Right lobe of liver (tissue), 6 donors: ENCODE results near the gene ZFR2. TPM values are rescaled to one million over a fixed set of nuclear protein-coding genes. Genes with fewer than 3 reads are reported as not detected.

Source experiments
- ATAC-seq, 4 donors: fragments of 200-7000 bp; cut with Tn5 transposase; one replicate each; pipeline ENCODE4 v1.9.1; 2020; ENCODE audit warnings: mild to moderate bottlenecking in 4 of 4, moderate library complexity in 4 of 4
- DNase-seq, 3 donors: peaks; one replicate each; pipeline ENCODE4 v3.0.0-alpha.2; 2020
- H3K27ac ChIP-seq, 3 donors: fragments of 200-600 bp; one replicate each; pipeline ENCODE4 v1.8.0; 2022
- H3K27me3 ChIP-seq, 2 donors: fragments of 200-600 bp; one replicate each; pipeline ENCODE4 v1.8.0; 2022
- H3K36me3 ChIP-seq, 4 donors: fragments of 200-600 bp; sonication (generic) in 1 of 4; one replicate each; pipeline versions ENCODE4 v1.5.1 to v1.8.0; 2017 to 2022; ENCODE audit warnings: control low read depth in 1 of 4
- H3K4me1 ChIP-seq, 4 donors: fragments of 200-600 bp; sonication (generic) in 1 of 4; one replicate each; pipeline versions ENCODE4 v1.5.1 to v1.8.0; 2017 to 2022; ENCODE audit warnings: control low read depth in 1 of 4
- H3K4me3 ChIP-seq, 3 donors: fragments of 200-600 bp; one replicate each; pipeline ENCODE4 v1.8.0; 2022
- H3K9me3 ChIP-seq, 4 donors: fragments of 200-600 bp; sonication (generic) in 1 of 4; one replicate each; pipeline versions ENCODE4 v1.5.1 to v1.8.0; 2017 to 2022; ENCODE audit warnings: control low read depth in 1 of 4
- CTCF ChIP-seq, 4 donors: fragments of 200-600 bp in 3 of 4; fragments of 450-650 bp in 1 of 4; IDR thresholded peaks; one replicate each; pipeline versions ENCODE4 v1.5.1 to v1.8.0; 2016 to 2022; ENCODE audit warnings: antibody characterized with exemption in 4 of 4, mild to moderate bottlenecking in 2 of 4
- POLR2A ChIP-seq: fragments of 450-650 bp; IDR thresholded peaks from one replicate; pipeline ENCODE4 v1.6.1; 2017; ENCODE audit warnings: antibody characterized with exemption, mild to moderate bottlenecking
- WGBS: methylation state at CpG from one replicate; pipeline ENCODE4 v1.1.6; 2018; ENCODE audit warnings: low coverage, low lambda C conversion rate; ENCODE audit not compliant: insufficient coverage; ENCODE audit errors: missing lambda C conversion rate; 5-methylcytosine and 5-hydroxymethylcytosine counted together
- intact Hi-C, 2 donors: fragments of 100-400 bp; cut with DNase I; formaldehyde crosslinking; loops; one replicate each; pipeline versions ENCODE4 v1.11.2 to v1.14.1; 2022
- total RNA-seq, 6 experiments: library from RNA; depleted of rRNA in 2 of 6; stranded (reverse); fragments of >200 nt in 2 of 6; fragmentation: NEBNext Ultra II Directional in 3 of 6; extraction: Animal tissue kit (Norgen Biotek cat#: 25700) in 3 of 6; gene quantifications; one replicate each; pipeline versions ENCODE4 v1.1.0 to v1.2.4, GENCODE V29; 2016 to 2023
- donor health status: DM: no; HTN: yes; CAD: no.
- donor health status: DM: no; HTN: no; CAD: no.
- donor health status: DM: no; HTN: no; CAD: no.
- donor health status: DM: no; HTN: yes; CAD: no.
- donor health status: DM: no; HTN: yes; CAD: no.

Gene ZFR2
- total RNA-seq, 6 experiments from 2014 or later, result not detected

GRCh38 chr19:3855320-3855719 is 13.5 kb downstream of the ZFR2 start:
- TF ChIP-seq POLR2A (no peak), CTCF (IDR thresholded peaks at IDR 0.05) (no peak)
- no peak for ATAC-seq
- no peak overlapping the region for H3K4me3 ChIP-seq
- H3K36me3 ChIP-seq, result no peaks in the 10 kb centered on the region
- H3K4me1 ChIP-seq, result no peaks in the 10 kb centered on the region
- intact Hi-C loops, result loop anchor here (5.0 to 10.0 kb wide), 2 partner anchors 352 to 359 kb away; no protein-coding TSS in a partner anchor
- no peak overlapping the region for H3K27ac ChIP-seq
- DNase-seq, result no peak
- no peaks in the 10 kb centered on the region for H3K27me3 ChIP-seq
- 87% methylated on average over 19 of the region's 19 CpGs for WGBS
- no peaks in the 10 kb centered on the region for H3K9me3 ChIP-seq

GRCh38 chr19:3852614-3853254 is 16.1 kb downstream of the ZFR2 start:
- peak in 2 of 3 donors; percentile 55 to 62 for DNase-seq
- ATAC-seq, result peak; percentile 62 to 88 (median 70)

GRCh38 chr19:3852177-3852511 is 16.7 kb downstream of the ZFR2 start:
- TF ChIP-seq CTCF (IDR thresholded peaks at IDR 0.05) (no peak), POLR2A (no peak)
- Histone ChIP-seq H3K27me3 (no peaks in the 10 kb centered on the region), H3K36me3 (no peaks in the 10 kb centered on the region), H3K9me3 (no peaks in the 10 kb centered on the region), H3K4me1 (no peaks in the 10 kb centered on the region), H3K4me3 (no peak overlapping the region), H3K27ac (no peak overlapping the region)
- no CpG with 5 or more reads among the region's 1 CpG for WGBS
- DNase-seq (no peak), ATAC-seq (no peak)
- intact Hi-C loops, result loop anchor here in 1 of 2 donors (10.0 kb wide), 1 partner anchor 363 kb away; no protein-coding TSS in a partner anchor

More at GRCh38 chr19:3852614-3853254, 16.1 kb downstream of the ZFR2 start:
- TF ChIP-seq CTCF (IDR thresholded peaks at IDR 0.05), result peak; percentile 50 to 55 (median 53)
- TF ChIP-seq POLR2A, result no peak
- intact Hi-C loops, result loop anchor here in 1 of 2 donors (10.0 kb wide), 1 partner anchor 362 kb away; no protein-coding TSS in a partner anchor
- Histone ChIP-seq H3K9me3 (no peaks in the 10 kb centered on the region), H3K4me3 (no peak overlapping the region), H3K36me3 (no peaks in the 10 kb centered on the region), H3K27ac (no peak overlapping the region), H3K27me3 (no peaks in the 10 kb centered on the region), H3K4me1 (no peaks in the 10 kb centered on the region)
- 83% methylated on average over 1 of the region's 4 CpGs for WGBS

GRCh38 chr19:3851254-3852176 is 17.3 kb downstream of the ZFR2 start:
- intact Hi-C loops, result loop anchor here in 1 of 2 donors (10.0 kb wide), 1 partner anchor 363 kb away; no protein-coding TSS in a partner anchor
- TF ChIP-seq POLR2A (no peak), CTCF (IDR thresholded peaks at IDR 0.05) (no peak)

More at GRCh38 chr19:3851254-3852176, 17.3 kb downstream of the ZFR2 start:
- Histone ChIP-seq H3K4me3 (no peak overlapping the region), H3K36me3 (no peaks in the 10 kb centered on the region), H3K9me3 (no peaks in the 10 kb centered on the region), H3K4me1 (no peaks in the 10 kb centered on the region), H3K27ac (no peak overlapping the region), H3K27me3 (no peaks in the 10 kb centered on the region)
- ATAC-seq, result no peak
- DNase-seq, result no peak
- WGBS, result 95% methylated on average over 4 of the region's 11 CpGs
